WTC11 (cell line): Measurements from ENCODE around the gene LPP.

ENCODE experiments used
- MYBL2 ChIP-seq: sonication (generic); formaldehyde crosslinking; IDR thresholded peaks from 2 replicates; pipeline ENCODE4 v1.8.1; 2023; ENCODE audit warnings: mild to moderate bottlenecking, moderate library complexity, missing genetic modification reagents
- TF ChIP-seq, protein P1 (sequence below): fragments of 200-600 bp; IDR thresholded peaks from 2 replicates; pipeline ENCODE4 v1.8.0; 2022; ENCODE audit warnings: antibody characterized with exemption

GRCh38 chr3:188554404-188554803, 400.4 kb downstream of the LPP start:
- no peak for TF ChIP-seq MYBL2 (CRISPR knock-in tag)
- TF ChIP-seq, protein P1, sequence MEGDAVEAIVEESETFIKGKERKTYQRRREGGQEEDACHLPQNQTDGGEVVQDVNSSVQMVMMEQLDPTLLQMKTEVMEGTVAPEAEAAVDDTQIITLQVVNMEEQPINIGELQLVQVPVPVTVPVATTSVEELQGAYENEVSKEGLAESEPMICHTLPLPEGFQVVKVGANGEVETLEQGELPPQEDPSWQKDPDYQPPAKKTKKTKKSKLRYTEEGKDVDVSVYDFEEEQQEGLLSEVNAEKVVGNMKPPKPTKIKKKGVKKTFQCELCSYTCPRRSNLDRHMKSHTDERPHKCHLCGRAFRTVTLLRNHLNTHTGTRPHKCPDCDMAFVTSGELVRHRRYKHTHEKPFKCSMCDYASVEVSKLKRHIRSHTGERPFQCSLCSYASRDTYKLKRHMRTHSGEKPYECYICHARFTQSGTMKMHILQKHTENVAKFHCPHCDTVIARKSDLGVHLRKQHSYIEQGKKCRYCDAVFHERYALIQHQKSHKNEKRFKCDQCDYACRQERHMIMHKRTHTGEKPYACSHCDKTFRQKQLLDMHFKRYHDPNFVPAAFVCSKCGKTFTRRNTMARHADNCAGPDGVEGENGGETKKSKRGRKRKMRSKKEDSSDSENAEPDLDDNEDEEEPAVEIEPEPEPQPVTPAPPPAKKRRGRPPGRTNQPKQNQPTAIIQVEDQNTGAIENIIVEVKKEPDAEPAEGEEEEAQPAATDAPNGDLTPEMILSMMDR = no peak
